K562 (cell line): Measurements from ENCODE around the gene DHRS13. TPM values are rescaled to one million over a fixed set of nuclear protein-coding genes. Genes with fewer than 3 reads are reported as not detected.
A peak's percentile ranks its signal among the peaks of the same experiment; 100 is the strongest.

Source experiments
- ADNP ChIP-seq: fragments of 200-800 bp; sonication (Bioruptor generic); IDR thresholded peaks from 2 replicates; pipeline ENCODE4 v1.6.1; 2016; ENCODE audit warnings: missing genetic modification characterization, missing compliant biosample characterization
- ELK3 ChIP-seq: fragments of 450-650 bp; formaldehyde crosslinking; IDR thresholded peaks from 2 replicates; pipeline ENCODE4 v1.4.0; 2020; ENCODE audit warnings: mild to moderate bottlenecking
- HCFC1 ChIP-seq: IDR thresholded peaks from 2 replicates; pipeline ENCODE4 v1.6.1; 2012; ENCODE audit warnings: low read depth, low read length, improper control_type of control experiment
- HDAC8 ChIP-seq: fragments of 450-650 bp; IDR thresholded peaks from 2 replicates; pipeline ENCODE4 v1.6.1; 2016; ENCODE audit warnings: mild to moderate bottlenecking, missing genetic modification characterization, moderate library complexity, missing compliant biosample characterization
- ID3 ChIP-seq, 2 experiments: fragments of 250-450 bp in 1 of 2; fragments of 450-650 bp in 1 of 2; sonication (Bioruptor Pico) in 1 of 2; IDR thresholded peaks; 2 replicates each; pipeline versions ENCODE4 v1.6.1 to v1.8.0; 2016 to 2021; ENCODE audit warnings: mild to moderate bottlenecking in 2 of 2, moderate library complexity in 2 of 2, missing compliant biosample characterization in 1 of 2, missing genetic modification characterization in 1 of 2
- MEF2A ChIP-seq: IDR thresholded peaks from 2 replicates; pipeline ENCODE4 v1.6.1; 2011; ENCODE audit warnings: low read depth, mild to moderate bottlenecking, low read length, moderate library complexity; ENCODE audit not compliant: control insufficient read depth
- NCOA1 ChIP-seq: fragments of 450-650 bp; IDR thresholded peaks from 2 replicates; pipeline ENCODE4 v1.6.1; 2016; ENCODE audit warnings: low read depth
- NR2C2 ChIP-seq, 2 experiments: fragments of 200-800 bp in 1 of 2; sonication (Bioruptor generic) in 1 of 2; sonication (generic) in 1 of 2; formaldehyde crosslinking in 1 of 2; IDR thresholded peaks; 2 replicates each; pipeline versions ENCODE4 v1.6.1 to v1.8.0; 2016 to 2022; ENCODE audit warnings: mild to moderate bottlenecking in 1 of 2, missing compliant biosample characterization in 1 of 2, missing genetic modification characterization in 1 of 2, missing genetic modification reagents in 1 of 2
- SMARCA5 ChIP-seq: fragments of 450-650 bp; IDR thresholded peaks from 2 replicates; pipeline ENCODE4 v1.6.1; 2016
- TBL1XR1 ChIP-seq, 2 experiments: IDR thresholded peaks; 2 replicates each; pipeline ENCODE4 v1.6.1; 2012; ENCODE audit warnings: improper control_type of control experiment in 2 of 2, low read length in 2 of 2, mild to moderate bottlenecking in 1 of 2
- ZBTB17 ChIP-seq: fragments of 450-650 bp; formaldehyde crosslinking; IDR thresholded peaks from 2 replicates; pipeline ENCODE4 v1.4.0; 2020; ENCODE audit warnings: mild to moderate bottlenecking
- ZNF24 ChIP-seq: fragments of 450-650 bp; IDR thresholded peaks from 2 replicates; pipeline ENCODE4 v1.6.1; 2016
- ZNF436 ChIP-seq: fragments of 250-450, 450-650 bp; sonication (Bioruptor Pico); formaldehyde crosslinking; IDR thresholded peaks from 2 replicates; pipeline ENCODE4 v1.7.0; 2020; ENCODE audit warnings: mild to moderate bottlenecking
- ZNF507 ChIP-seq: conservative IDR thresholded peaks from 2 replicates; pipeline ENCODE4 v1.6.1; 2017; ENCODE audit warnings: missing genetic modification characterization, missing compliant biosample characterization
- ZNF583 ChIP-seq: fragments of 250-450 bp; sonication (Bioruptor Pico); IDR thresholded peaks from 2 replicates; pipeline ENCODE4 v1.4.0; 2020
- polyA plus RNA-seq, 8 experiments: library from polyadenylated mRNA; depleted of rRNA in 4 of 8; stranded (reverse) in 5 of 8; unstranded in 3 of 8; fragments of >200 nt; fragmentation: Nextera tagmentation in 2 of 8; fragmentation: Illumina TruSeq in 1 of 8; extraction: Ambion mirVana in 2 of 8; extraction: Trizol in 1 of 8; gene quantifications; 2 replicates each; pipeline versions ENCODE4 v1.2.1 to v1.2.3, GENCODE V29; 2011 to 2014; ENCODE audit warnings: inconsistent platforms in 1 of 8, missing spikeins in 1 of 8
- total RNA-seq, 7 experiments: library from RNA; depleted of rRNA in 6 of 7; stranded (reverse); fragments of >200 nt in 6 of 7; fragmentation: Illumina TruSeq in 2 of 7; extraction: Trizol in 2 of 7; gene quantifications; 2 replicates each; pipeline versions ENCODE4 v1.2.1 to v1.2.3, GENCODE V29; 2011 to 2021; ENCODE audit warnings: low replicate concordance in 1 of 7
- TF ChIP-seq, protein P1 (sequence below), 2 experiments: fragments of 450-650 bp in 1 of 2; sonication (generic) in 1 of 2; formaldehyde crosslinking in 1 of 2; IDR thresholded peaks; 2 replicates each; pipeline versions ENCODE4 v1.7.1 to v1.9.0; 2016 to 2022; ENCODE audit warnings: inconsistent platforms in 1 of 2, mild to moderate bottlenecking in 1 of 2, missing genetic modification reagents in 1 of 2

DHRS13 gene
- total and polyA plus RNA-seq, 9 of the 15 experiments (the other 6 are each of a cell fraction or from before 2014, with no cell fraction given) = 0.32 to 52.3 (median 34.3) TPM; not detected in 1

GRCh38 chr17:28864991-28865849, 37.7 kb downstream of the DHRS13 start (continued):
- TF ChIP-seq, protein P1, sequence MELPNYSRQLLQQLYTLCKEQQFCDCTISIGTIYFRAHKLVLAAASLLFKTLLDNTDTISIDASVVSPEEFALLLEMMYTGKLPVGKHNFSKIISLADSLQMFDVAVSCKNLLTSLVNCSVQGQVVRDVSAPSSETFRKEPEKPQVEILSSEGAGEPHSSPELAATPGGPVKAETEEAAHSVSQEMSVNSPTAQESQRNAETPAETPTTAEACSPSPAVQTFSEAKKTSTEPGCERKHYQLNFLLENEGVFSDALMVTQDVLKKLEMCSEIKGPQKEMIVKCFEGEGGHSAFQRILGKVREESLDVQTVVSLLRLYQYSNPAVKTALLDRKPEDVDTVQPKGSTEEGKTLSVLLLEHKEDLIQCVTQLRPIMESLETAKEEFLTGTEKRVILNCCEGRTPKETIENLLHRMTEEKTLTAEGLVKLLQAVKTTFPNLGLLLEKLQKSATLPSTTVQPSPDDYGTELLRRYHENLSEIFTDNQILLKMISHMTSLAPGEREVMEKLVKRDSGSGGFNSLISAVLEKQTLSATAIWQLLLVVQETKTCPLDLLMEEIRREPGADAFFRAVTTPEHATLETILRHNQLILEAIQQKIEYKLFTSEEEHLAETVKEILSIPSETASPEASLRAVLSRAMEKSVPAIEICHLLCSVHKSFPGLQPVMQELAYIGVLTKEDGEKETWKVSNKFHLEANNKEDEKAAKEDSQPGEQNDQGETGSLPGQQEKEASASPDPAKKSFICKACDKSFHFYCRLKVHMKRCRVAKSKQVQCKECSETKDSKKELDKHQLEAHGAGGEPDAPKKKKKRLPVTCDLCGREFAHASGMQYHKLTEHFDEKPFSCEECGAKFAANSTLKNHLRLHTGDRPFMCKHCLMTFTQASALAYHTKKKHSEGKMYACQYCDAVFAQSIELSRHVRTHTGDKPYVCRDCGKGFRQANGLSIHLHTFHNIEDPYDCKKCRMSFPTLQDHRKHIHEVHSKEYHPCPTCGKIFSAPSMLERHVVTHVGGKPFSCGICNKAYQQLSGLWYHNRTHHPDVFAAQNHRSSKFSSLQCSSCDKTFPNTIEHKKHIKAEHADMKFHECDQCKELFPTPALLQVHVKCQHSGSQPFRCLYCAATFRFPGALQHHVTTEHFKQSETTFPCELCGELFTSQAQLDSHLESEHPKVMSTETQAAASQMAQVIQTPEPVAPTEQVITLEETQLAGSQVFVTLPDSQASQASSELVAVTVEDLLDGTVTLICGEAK (IDR thresholded peaks at IDR 0.05) = no peak
- TF ChIP-seq, protein P1 (CRISPR knock-in tag; IDR thresholded peaks at IDR 0.05) = no peak
- TF ChIP-seq ELK3 (CRISPR knock-in tag) (no peak), ZNF583 (CRISPR knock-in tag) (peak; percentile 94; the same call in 1 of the 2 replicates), MEF2A (peak; percentile 66; the same call in 1 of the 2 replicates), ZBTB17 (peak; percentile 87), NCOA1 (peak; percentile 96), TBL1XR1 (IDR thresholded peaks at IDR 0.05; ENCODE audit: low read length in 2 of 2) (peak; percentile 98 to 99), ZNF507 (tag) (no peak), ZNF24 (0 out of 2 replicates have a peak, but pooled peaks have one; percentile 56), SMARCA5 (0 out of 2 replicates have a peak, but pooled peaks have one; percentile 10), NR2C2 (CRISPR knock-in tag; IDR thresholded peaks at IDR 0.05) (no peak), NR2C2 (tag; IDR thresholded peaks at IDR 0.05) (peak; percentile 80), HDAC8 (tag) (no peak), ID3 (CRISPR knock-in tag; IDR thresholded peaks at IDR 0.05) (no peak), ID3 (tag; IDR thresholded peaks at IDR 0.05) (peak; percentile 94), ADNP (tag) (no peak; the same call in 1 of the 2 replicates), HCFC1 (peak; percentile 42; the same call in 1 of the 2 replicates), ZNF436 (CRISPR knock-in tag) (no peak)
